Tibial nerve (tissue), 4 donors: ENCODE measurements around the gene NKG7. TPM values are rescaled to one million over a fixed set of nuclear protein-coding genes. Genes with fewer than 3 reads are reported as not detected.
A peak's percentile ranks its signal among the peaks of the same experiment; 100 is the strongest.
"Not testable (repeated sequence)": the region's sequence is repeated elsewhere in the genome, so short reads cannot be mapped to it uniquely, and the experiment has no call there.

ENCODE experiments used
- DNase-seq, 2 donors: peaks; one replicate each; pipeline ENCODE4 v3.0.0-alpha.2; 2019; ENCODE audit warnings: low spot score in 2 of 2
- H3K27ac ChIP-seq, 4 donors: fragments of 200-600 bp; sonication (generic) in 3 of 4; one replicate each; pipeline ENCODE4 v1.5.1; 2017 to 2019; ENCODE audit warnings: mild to moderate bottlenecking in 1 of 4
- H3K27me3 ChIP-seq, 2 donors: fragments of 200-600 bp; sonication (generic) in 1 of 2; one replicate each; pipeline versions ENCODE4 v1.5.1 to v1.6.0; 2017 to 2019
- H3K36me3 ChIP-seq, 3 donors: fragments of 200-600 bp; sonication (generic); one replicate each; pipeline ENCODE4 v1.5.1; 2018 to 2019
- H3K4me1 ChIP-seq, 4 donors: fragments of 200-600 bp; sonication (generic) in 3 of 4; one replicate each; pipeline ENCODE4 v1.5.1; 2017 to 2019
- H3K4me3 ChIP-seq, 4 donors: fragments of 200-600 bp; sonication (generic) in 3 of 4; one replicate each; pipeline ENCODE4 v1.5.1; 2017 to 2019; ENCODE audit warnings: mild to moderate bottlenecking in 1 of 4, moderate library complexity in 1 of 4
- H3K9me3 ChIP-seq, 4 donors: fragments of 200-600 bp; sonication (generic) in 3 of 4; one replicate each; pipeline ENCODE4 v1.5.1; 2017 to 2019
- EP300 ChIP-seq, 2 donors: sonication (generic); formaldehyde crosslinking; IDR thresholded peaks; one replicate each; pipeline ENCODE4 v1.6.1; 2017; ENCODE audit warnings: antibody characterized with exemption in 2 of 2, mild to moderate bottlenecking in 1 of 2
- POLR2A ChIP-seq, 2 donors: fragments of 450-650 bp; IDR thresholded peaks; one replicate each; pipeline ENCODE4 v1.6.1; 2017; ENCODE audit warnings: antibody characterized with exemption in 2 of 2, mild to moderate bottlenecking in 2 of 2, moderate library complexity in 2 of 2
- WGBS, 2 donors: methylation state at CpG; one replicate each; pipeline ENCODE4 v1.1.5; 2018; 5-methylcytosine and 5-hydroxymethylcytosine counted together
- total RNA-seq, 4 donors: library from RNA; depleted of rRNA; stranded (reverse); fragments of >200 nt; gene quantifications; one replicate each; pipeline ENCODE4 v1.1.0, GENCODE V29; 2016
- TF ChIP-seq, protein P1 (sequence below), 5 experiments: fragments of 200-600 bp in 3 of 5; fragments of 450-650 bp in 2 of 5; sonication (generic) in 3 of 5; IDR thresholded peaks; one replicate each; pipeline ENCODE4 v1.5.1; 2016 to 2019; ENCODE audit warnings: antibody characterized with exemption in 5 of 5, mild to moderate bottlenecking in 3 of 5, moderate library complexity in 2 of 5

NKG7 gene
- total RNA-seq, 4 donors from 2014 or later = 3.6 to 3.9 TPM; not detected in 2

DNA sequence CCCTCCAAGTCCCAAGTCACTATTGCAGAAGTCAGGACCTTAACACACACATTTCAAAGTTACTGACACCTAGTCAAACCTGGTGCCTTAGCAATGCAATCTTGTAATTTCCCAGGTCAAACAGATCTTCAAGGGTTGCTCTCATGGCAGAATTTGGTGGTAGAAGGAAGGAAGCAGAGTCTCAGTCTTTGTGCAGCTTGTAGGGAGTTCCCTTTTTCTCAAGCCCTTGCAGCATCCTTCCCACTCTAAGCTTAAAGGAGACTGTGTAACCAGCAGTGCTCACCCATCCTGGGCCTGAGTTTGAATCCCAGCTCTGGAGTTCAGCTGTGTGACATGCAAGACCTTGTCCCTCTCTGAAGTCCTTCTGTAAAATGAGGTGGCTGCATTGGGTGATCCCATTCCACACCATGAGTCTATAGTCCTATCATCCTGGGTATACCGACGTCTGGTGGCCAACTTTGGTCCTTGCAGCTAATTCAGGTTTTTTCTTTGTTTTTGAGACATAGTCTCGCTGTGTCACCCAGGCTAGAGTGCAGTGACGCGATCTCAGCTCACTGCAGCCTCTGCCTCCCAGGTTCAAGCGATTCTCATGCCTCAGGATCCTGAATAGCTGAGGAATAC lies 35.2 kb upstream of the NKG7 start:
- WGBS, 2 donors = 49% methylated on average over 6 of the region's 6 CpGs
- Histone ChIP-seq H3K36me3 (no peaks in the 10 kb centered on the region), H3K27ac (no peak overlapping the region), H3K9me3 (peaks cover 0 to 12% (median 0%) of the 10 kb centered on the region in 4 donors), H3K4me3 (no peak overlapping the region), H3K4me1 (no peaks in the 10 kb centered on the region), H3K27me3 (no peaks in the 10 kb centered on the region)
- DNase-seq = no peak
- TF ChIP-seq POLR2A (IDR thresholded peaks at IDR 0.05) = no peak
- TF ChIP-seq, protein P1, sequence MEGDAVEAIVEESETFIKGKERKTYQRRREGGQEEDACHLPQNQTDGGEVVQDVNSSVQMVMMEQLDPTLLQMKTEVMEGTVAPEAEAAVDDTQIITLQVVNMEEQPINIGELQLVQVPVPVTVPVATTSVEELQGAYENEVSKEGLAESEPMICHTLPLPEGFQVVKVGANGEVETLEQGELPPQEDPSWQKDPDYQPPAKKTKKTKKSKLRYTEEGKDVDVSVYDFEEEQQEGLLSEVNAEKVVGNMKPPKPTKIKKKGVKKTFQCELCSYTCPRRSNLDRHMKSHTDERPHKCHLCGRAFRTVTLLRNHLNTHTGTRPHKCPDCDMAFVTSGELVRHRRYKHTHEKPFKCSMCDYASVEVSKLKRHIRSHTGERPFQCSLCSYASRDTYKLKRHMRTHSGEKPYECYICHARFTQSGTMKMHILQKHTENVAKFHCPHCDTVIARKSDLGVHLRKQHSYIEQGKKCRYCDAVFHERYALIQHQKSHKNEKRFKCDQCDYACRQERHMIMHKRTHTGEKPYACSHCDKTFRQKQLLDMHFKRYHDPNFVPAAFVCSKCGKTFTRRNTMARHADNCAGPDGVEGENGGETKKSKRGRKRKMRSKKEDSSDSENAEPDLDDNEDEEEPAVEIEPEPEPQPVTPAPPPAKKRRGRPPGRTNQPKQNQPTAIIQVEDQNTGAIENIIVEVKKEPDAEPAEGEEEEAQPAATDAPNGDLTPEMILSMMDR (IDR thresholded peaks at IDR 0.05) = peak in 4 of 5 experiments; percentile 12 to 41 (median 20)

- H3K36me3 ChIP-seq = no peaks in the 10 kb centered on the region
- no peak for DNase-seq
- H3K27me3 ChIP-seq = no peaks in the 10 kb centered on the region
- no peak overlapping the region for H3K27ac ChIP-seq
- no peak overlapping the region for H3K4me3 ChIP-seq
- 93 to 94% methylated on average over 9 of the region's 9 CpGs for WGBS, 2 donors
- H3K9me3 ChIP-seq = peaks cover 0 to 24% (median 2%) of the 10 kb centered on the region in 4 donors
- TF ChIP-seq, protein P1 (IDR thresholded peaks at IDR 0.05) = no peak
- TF ChIP-seq EP300 (IDR thresholded peaks at IDR 0.05) (no peak), POLR2A (IDR thresholded peaks at IDR 0.05) (no peak)
- H3K4me1 ChIP-seq = no peaks in the 10 kb centered on the region
Measured at GRCh38 chr19:51402117-51402516, 29.7 kb upstream of the NKG7 start.

DNA sequence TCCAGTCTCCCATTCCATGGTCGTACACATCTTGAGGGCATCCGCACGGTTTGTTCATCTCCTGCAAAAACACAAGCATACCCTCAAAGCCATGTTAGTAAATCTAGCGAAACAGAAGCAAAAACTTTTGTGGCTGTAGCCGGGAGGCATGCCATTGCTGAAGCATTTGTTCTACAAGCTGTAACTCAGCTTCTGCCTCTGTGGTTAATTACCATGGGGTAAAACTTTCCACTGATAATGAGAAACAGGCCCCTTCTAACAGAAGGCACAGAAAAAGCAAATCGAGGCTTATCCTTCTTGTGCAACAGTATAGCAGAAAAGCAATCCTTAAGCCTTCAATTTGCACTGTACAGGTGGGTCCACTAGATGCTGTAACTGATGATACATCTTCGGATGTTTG lies 27.5 kb upstream of the NKG7 start:
- H3K27me3 ChIP-seq, H3K4me3 ChIP-seq, H3K4me1 ChIP-seq, DNase-seq, H3K27ac ChIP-seq, H3K36me3 ChIP-seq: not testable (repeated sequence)
- H3K9me3 ChIP-seq = peaks cover 0 to 16% (median 2%) of the 10 kb centered on the region in 4 donors
- WGBS, 2 donors = 74 to 85% methylated on average over 7 of the region's 7 CpGs

DNA sequence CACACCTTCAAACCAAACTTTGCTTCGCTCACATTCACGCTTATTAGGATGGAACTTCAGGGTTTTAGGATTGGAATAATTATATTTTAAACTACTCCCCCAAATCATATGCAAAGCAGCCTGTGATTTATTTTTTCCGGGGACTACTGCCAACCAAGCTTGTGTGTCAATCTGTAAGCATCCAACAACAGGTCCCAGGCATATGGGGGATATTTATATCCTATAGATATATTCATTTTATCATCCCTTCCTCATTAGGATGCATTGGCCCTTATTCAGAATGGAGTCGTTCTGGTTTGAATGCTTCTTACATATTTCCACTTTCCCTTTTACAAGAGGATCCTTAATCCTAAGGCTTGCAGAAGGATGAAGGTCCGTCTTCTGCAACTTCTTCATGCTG lies 26.8 kb upstream of the NKG7 start:
- no peak overlapping the region for H3K4me3 ChIP-seq
- TF ChIP-seq EP300 (IDR thresholded peaks at IDR 0.05) = no peak
- no peak for TF ChIP-seq POLR2A (IDR thresholded peaks at IDR 0.05)
- TF ChIP-seq, protein P1 (IDR thresholded peaks at IDR 0.05) = no peak
- peaks cover 0 to 16% (median 2%) of the 10 kb centered on the region in 4 donors for H3K9me3 ChIP-seq
- no peak overlapping the region for H3K27ac ChIP-seq
- 90 to 94% methylated on average over 5 of the region's 5 CpGs for whole genome bisulfite sequencing, 2 donors
- H3K4me1 ChIP-seq = peaks cover 0 to 8% (median 6%) of the 10 kb centered on the region in 4 donors
- no peaks in the 10 kb centered on the region for H3K36me3 ChIP-seq
- no peaks in the 10 kb centered on the region for H3K27me3 ChIP-seq
- no peak for DNase-seq

DNA sequence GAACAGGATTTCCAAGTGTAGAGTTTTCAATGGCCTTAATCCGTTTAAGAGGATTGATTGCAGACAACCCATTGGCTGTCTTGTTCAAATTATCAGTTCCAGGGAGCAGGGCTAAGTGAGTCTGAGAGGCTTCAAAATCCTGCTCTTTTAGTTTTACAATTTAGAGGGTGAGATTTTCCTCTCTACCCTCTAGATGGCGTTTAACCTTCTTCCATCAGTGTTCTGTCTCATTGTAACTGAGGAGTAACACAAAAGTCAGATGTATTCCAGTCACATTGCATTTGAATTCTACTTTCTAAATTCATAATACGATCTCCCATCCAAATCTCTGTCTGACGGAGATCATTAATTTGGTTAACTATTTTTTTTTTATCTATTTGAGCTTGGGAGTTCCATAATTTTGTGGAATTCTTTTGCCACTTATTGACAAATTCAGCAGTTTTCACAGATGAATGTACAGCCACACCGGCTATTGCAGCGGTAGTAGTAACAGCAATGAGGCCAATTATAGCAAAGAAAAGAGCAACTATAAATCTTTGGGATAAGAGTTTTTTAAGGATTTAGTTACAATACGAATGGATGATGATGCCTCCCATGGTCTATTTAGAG lies 25.7 kb upstream of the NKG7 start:
- TF ChIP-seq EP300 (IDR thresholded peaks at IDR 0.05) (no peak), POLR2A (IDR thresholded peaks at IDR 0.05) (no peak)
- TF ChIP-seq, protein P1 (IDR thresholded peaks at IDR 0.05) = peak in 3 of 5 experiments; percentile 31 to 38 (median 38)
- 35 to 40% methylated on average over 7 of the region's 7 CpGs for WGBS, 2 donors
- no peak for DNase-seq
- no peaks in the 10 kb centered on the region for H3K36me3 ChIP-seq
- peaks cover 0 to 15% (median 6%) of the 10 kb centered on the region in 4 donors for H3K4me1 ChIP-seq
- no peak overlapping the region for H3K27ac ChIP-seq
- H3K27me3 ChIP-seq = no peaks in the 10 kb centered on the region
- H3K9me3 ChIP-seq = peaks cover 0 to 16% (median 2%) of the 10 kb centered on the region in 4 donors
- no peak overlapping the region for H3K4me3 ChIP-seq

GRCh38 chr19:51397453-51397852 lies 25.0 kb upstream of the NKG7 start:
- H3K27ac ChIP-seq, DNase-seq, H3K27me3 ChIP-seq, H3K4me3 ChIP-seq, H3K36me3 ChIP-seq: not testable (repeated sequence)
- Histone ChIP-seq H3K9me3 (peaks cover 0 to 10% (median 2%) of the 10 kb centered on the region in 4 donors), H3K4me1 (peaks cover 0 to 15% (median 6%) of the 10 kb centered on the region in 4 donors)
- 53 to 58% methylated on average over 9 of the region's 9 CpGs for WGBS, 2 donors
